GM23338 (cell line): ENCODE results near the gene CAD. TPM values are rescaled to one million over a fixed set of nuclear protein-coding genes. Genes with fewer than 3 reads are reported as not detected.

Source experiments
- ATAC-seq: fragments of 200-7000 bp; cut with Tn5 transposase; 3 replicates; pipeline ENCODE4 v1.9.1; 2020
- DNase-seq: peaks from one replicate; pipeline ENCODE4 v3.0.0-alpha.2; 2015; ENCODE audit warnings: low spot score
- H2AFZ ChIP-seq: fragments of 200-600 bp; sonication (generic); 2 replicates; pipeline ENCODE4 v1.8.0; 2016; ENCODE audit warnings: antibody characterized with exemption, mild to moderate bottlenecking, moderate library complexity
- H3F3A ChIP-seq: fragments of 200-600 bp; sonication (generic); replicated peaks from 2 replicates; pipeline ENCODE4 v1.8.0; 2017; ENCODE audit warnings: antibody characterized with exemption, mixed run types, low read depth
- H3K27ac ChIP-seq: fragments of 200-600 bp; sonication (generic); 2 replicates; pipeline ENCODE4 v1.6.1; 2016; ENCODE audit warnings: low read depth
- H3K27me3 ChIP-seq: fragments of 200-600 bp; sonication (generic); 2 replicates; pipeline ENCODE4 v1.8.0; 2016; ENCODE audit warnings: mild to moderate bottlenecking, mixed run types, moderate library complexity; ENCODE audit not compliant: insufficient read depth
- H3K36me3 ChIP-seq: fragments of 200-600 bp; sonication (generic); 2 replicates; pipeline ENCODE4 v1.8.0; 2016; ENCODE audit warnings: mild to moderate bottlenecking; ENCODE audit not compliant: insufficient read depth
- H3K4me1 ChIP-seq: fragments of 200-600 bp; sonication (generic); 2 replicates; pipeline ENCODE4 v1.8.0; 2016; ENCODE audit warnings: mild to moderate bottlenecking, moderate library complexity; ENCODE audit not compliant: insufficient read depth
- H3K4me2 ChIP-seq: fragments of 200-600 bp; sonication (generic); 2 replicates; pipeline ENCODE4 v1.7.1; 2017; ENCODE audit warnings: mixed run types
- H3K4me3 ChIP-seq: fragments of 200-600 bp; sonication (generic); 2 replicates; pipeline ENCODE4 v1.6.1; 2016; ENCODE audit warnings: mixed run types
- H3K79me2 ChIP-seq: fragments of 200-600 bp; sonication (generic); replicated peaks from 2 replicates; pipeline ENCODE4 v1.8.0; 2017; ENCODE audit warnings: mild to moderate bottlenecking; ENCODE audit not compliant: insufficient read depth
- H3K9me2 ChIP-seq: fragments of 200-600 bp; sonication (generic); 2 replicates; pipeline ENCODE4 v1.8.0; 2017; ENCODE audit not compliant: insufficient read depth
- H4K20me1 ChIP-seq: fragments of 200-600 bp; sonication (generic); replicated peaks from 2 replicates; pipeline ENCODE4 v1.8.0; 2017; ENCODE audit warnings: mild to moderate bottlenecking; ENCODE audit not compliant: insufficient read depth
- H3K27ac Mint-ChIP-seq: 2 replicates; pipeline ENCODE4 v1.8.0; 2020; ENCODE audit warnings: inconsistent platforms, mild to moderate bottlenecking, moderate library complexity, mixed read lengths
- H3K27me3 Mint-ChIP-seq: 3 replicates; pipeline ENCODE4 v1.8.0; 2022; ENCODE audit warnings: low read depth, mild to moderate bottlenecking, moderate library complexity, mixed read lengths, inconsistent platforms; ENCODE audit not compliant: insufficient read depth, poor library complexity
- H3K36me3 Mint-ChIP-seq: 3 replicates; pipeline ENCODE4 v1.8.0; 2021; ENCODE audit warnings: low read depth, mild to moderate bottlenecking, inconsistent platforms, moderate library complexity, mixed read lengths
- H3K4me1 Mint-ChIP-seq: 3 replicates; pipeline ENCODE4 v1.8.0; 2020; ENCODE audit warnings: mild to moderate bottlenecking, inconsistent platforms, mixed read lengths
- H3K4me3 Mint-ChIP-seq: 3 replicates; pipeline ENCODE4 v1.8.0; 2021; ENCODE audit warnings: moderate library complexity, mild to moderate bottlenecking, inconsistent platforms, mixed read lengths
- H3K9me3 Mint-ChIP-seq: 3 replicates; pipeline ENCODE4 v1.8.0; 2020; ENCODE audit warnings: moderate library complexity, mild to moderate bottlenecking, inconsistent platforms, mixed read lengths
- CTCF ChIP-seq, 2 experiments: fragments of 200-600 bp in 1 of 2; sonication (generic) in 1 of 2; conservative IDR thresholded peaks; 2 replicates each; pipeline versions ENCODE4 v1.5.1 to v1.6.1; 2016 to 2017; ENCODE audit warnings: antibody characterized with exemption in 2 of 2, low read depth in 2 of 2, mild to moderate bottlenecking in 2 of 2, moderate library complexity in 1 of 2
- ETS1 ChIP-seq: IDR thresholded peaks from 2 replicates; pipeline ENCODE4 v1.6.1; 2016; ENCODE audit warnings: antibody characterized with exemption
- EZH2 ChIP-seq: fragments of 200-600 bp; sonication (generic); IDR thresholded peaks from one replicate; pipeline ENCODE4 v1.8.0; 2017; ENCODE audit warnings: antibody characterized with exemption, mild to moderate bottlenecking, low read depth; ENCODE audit not compliant: unreplicated experiment
- EZH2phosphoT487 ChIP-seq: fragments of 200-600 bp; sonication (generic); IDR thresholded peaks from one replicate; pipeline ENCODE4 v1.8.1; 2018; ENCODE audit warnings: antibody characterized with exemption; ENCODE audit not compliant: unreplicated experiment
- NANOG ChIP-seq: IDR thresholded peaks from 2 replicates; pipeline ENCODE4 v1.6.1; 2016; ENCODE audit warnings: antibody characterized with exemption, borderline replicate concordance
- POLR2AphosphoS5 ChIP-seq: IDR thresholded peaks from 2 replicates; pipeline ENCODE4 v1.6.1; 2016; ENCODE audit warnings: antibody characterized with exemption, low read depth
- STAT1 ChIP-seq: IDR thresholded peaks from one replicate; pipeline ENCODE4 v1.6.1; 2016; ENCODE audit warnings: antibody characterized with exemption; ENCODE audit not compliant: unreplicated experiment
- ZNF114 ChIP-seq: fragments of 250-450 bp; sonication (Bioruptor Pico); IDR thresholded peaks from 2 replicates; pipeline ENCODE4 v1.5.0; 2020; ENCODE audit warnings: mild to moderate bottlenecking, moderate library complexity
- ZNF462 ChIP-seq: fragments of 250-450 bp; sonication (Bioruptor Pico); IDR thresholded peaks from 2 replicates; pipeline ENCODE4 v1.5.0; 2020; ENCODE audit warnings: mild to moderate bottlenecking, moderate library complexity
- polyA plus RNA-seq: library from polyadenylated mRNA; unstranded; fragments of >200 nt; fragmentation: Nextera tagmentation; extraction: Ambion mirVana; gene quantifications from 2 replicates; pipeline ENCODE4 v1.2.1, GENCODE V29; 2016
- total RNA-seq: library from RNA; depleted of rRNA; stranded (reverse); fragments of >200 nt; shearing (Covaris generic); gene quantifications from 2 replicates; pipeline ENCODE4 v1.2.3, GENCODE V29; 2014
- TF ChIP-seq, protein P1 (sequence below): IDR thresholded peaks from one replicate; pipeline ENCODE4 v1.6.1; 2018; ENCODE audit warnings: antibody characterized with exemption; ENCODE audit not compliant: unreplicated experiment

Gene CAD
- total and polyA plus RNA-seq, 2 experiments from 2014 or later = 38.1 to 147 TPM

DNA sequence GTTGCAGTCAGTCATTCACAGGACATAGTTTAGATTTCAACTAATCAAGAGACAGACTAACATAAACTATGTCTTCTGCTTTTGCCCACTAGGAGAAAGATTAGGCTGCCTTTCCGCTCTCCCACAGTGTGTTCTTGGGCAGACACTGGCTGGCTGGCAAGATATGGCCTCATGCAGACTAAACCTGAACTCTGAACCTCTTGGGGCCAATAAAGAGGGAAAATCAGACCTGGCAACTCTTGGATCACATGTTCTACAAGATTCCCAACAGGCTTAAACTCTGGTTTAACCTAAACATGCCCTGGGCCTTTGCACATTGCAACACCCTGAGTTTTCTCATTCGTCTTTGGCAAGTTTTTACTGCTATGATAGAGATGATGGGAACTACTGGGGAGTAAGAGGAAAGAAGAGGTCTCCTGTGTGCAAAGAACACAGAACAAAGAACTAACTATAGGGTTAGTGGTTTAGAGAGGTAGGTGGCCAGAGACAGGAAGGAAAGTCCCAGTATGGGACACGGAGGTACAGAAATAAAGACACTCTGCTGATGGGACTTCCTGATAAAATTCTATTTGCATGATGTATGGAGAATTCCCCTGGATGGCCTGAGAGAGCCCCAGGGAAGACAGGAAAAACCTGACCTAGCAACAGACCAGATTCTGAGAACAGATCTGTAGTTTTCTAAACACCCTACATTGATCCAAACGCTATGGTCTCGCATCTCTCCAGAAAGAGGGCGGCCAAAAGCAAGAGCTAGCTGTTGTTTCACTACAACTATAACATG is 7.4 kb upstream of the CAD start (continued):
- TF ChIP-seq, protein P1, sequence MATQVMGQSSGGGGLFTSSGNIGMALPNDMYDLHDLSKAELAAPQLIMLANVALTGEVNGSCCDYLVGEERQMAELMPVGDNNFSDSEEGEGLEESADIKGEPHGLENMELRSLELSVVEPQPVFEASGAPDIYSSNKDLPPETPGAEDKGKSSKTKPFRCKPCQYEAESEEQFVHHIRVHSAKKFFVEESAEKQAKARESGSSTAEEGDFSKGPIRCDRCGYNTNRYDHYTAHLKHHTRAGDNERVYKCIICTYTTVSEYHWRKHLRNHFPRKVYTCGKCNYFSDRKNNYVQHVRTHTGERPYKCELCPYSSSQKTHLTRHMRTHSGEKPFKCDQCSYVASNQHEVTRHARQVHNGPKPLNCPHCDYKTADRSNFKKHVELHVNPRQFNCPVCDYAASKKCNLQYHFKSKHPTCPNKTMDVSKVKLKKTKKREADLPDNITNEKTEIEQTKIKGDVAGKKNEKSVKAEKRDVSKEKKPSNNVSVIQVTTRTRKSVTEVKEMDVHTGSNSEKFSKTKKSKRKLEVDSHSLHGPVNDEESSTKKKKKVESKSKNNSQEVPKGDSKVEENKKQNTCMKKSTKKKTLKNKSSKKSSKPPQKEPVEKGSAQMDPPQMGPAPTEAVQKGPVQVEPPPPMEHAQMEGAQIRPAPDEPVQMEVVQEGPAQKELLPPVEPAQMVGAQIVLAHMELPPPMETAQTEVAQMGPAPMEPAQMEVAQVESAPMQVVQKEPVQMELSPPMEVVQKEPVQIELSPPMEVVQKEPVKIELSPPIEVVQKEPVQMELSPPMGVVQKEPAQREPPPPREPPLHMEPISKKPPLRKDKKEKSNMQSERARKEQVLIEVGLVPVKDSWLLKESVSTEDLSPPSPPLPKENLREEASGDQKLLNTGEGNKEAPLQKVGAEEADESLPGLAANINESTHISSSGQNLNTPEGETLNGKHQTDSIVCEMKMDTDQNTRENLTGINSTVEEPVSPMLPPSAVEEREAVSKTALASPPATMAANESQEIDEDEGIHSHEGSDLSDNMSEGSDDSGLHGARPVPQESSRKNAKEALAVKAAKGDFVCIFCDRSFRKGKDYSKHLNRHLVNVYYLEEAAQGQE = no peak
- no peak for TF ChIP-seq CTCF (conservative IDR thresholded peaks at IDR 0.05; ENCODE audit: low read depth in 2 of 2)

GRCh38 chr2:27211241-27211942 is 5.8 kb upstream of the CAD start:
- Histone ChIP-seq H4K20me1 (peaks cover 14% of the 10 kb centered on the region; the same call in 1 of the 2 replicates), H3K36me3 (peaks cover 31% of the 10 kb centered on the region), H3K4me2 (peak overlapping the region; percentile 98), H3K9me2 (no peaks in the 10 kb centered on the region), H3K79me2 (peaks cover 39% of the 10 kb centered on the region), H3K27me3 (no peaks in the 10 kb centered on the region), H3K4me3 (peak overlapping the region; percentile 92), H3F3A (peaks cover 10% of the 10 kb centered on the region; the same call in 1 of the 2 replicates), H3K4me1 (peaks cover 6% of the 10 kb centered on the region; the same call in 1 of the 2 replicates), H3K27ac (peak overlapping the region; percentile 99), H2AFZ (peak overlapping the region; percentile 87)
- H3K27ac Mint-ChIP-seq = peak overlapping the region; percentile 97
- peak; percentile 83 for DNase-seq
- peaks cover 5% of the 10 kb centered on the region for H3K27me3 Mint-ChIP-seq
- H3K36me3 Mint-ChIP-seq = peaks cover 61% of the 10 kb centered on the region
- ATAC-seq = peak; percentile 82
- peak overlapping the region; percentile 94 for H3K4me3 Mint-ChIP-seq
- no peaks in the 10 kb centered on the region; the same call in 2 of the 3 replicates for H3K9me3 Mint-ChIP-seq
- H3K4me1 Mint-ChIP-seq = peaks cover 27% of the 10 kb centered on the region
- TF ChIP-seq EZH2 = no peak
- no peak for TF ChIP-seq ZNF462 (CRISPR knock-in tag)
- TF ChIP-seq NANOG = no peak
- no peak for TF ChIP-seq ETS1
- TF ChIP-seq EZH2phosphoT487 = no peak
- no peak for TF ChIP-seq ZNF114 (CRISPR knock-in tag)
- TF ChIP-seq POLR2AphosphoS5 = no peak
- TF ChIP-seq STAT1 = no peak
